Smooth muscle cell (in vitro differentiated cells): Measurements from ENCODE around the gene PDP2. TPM values are rescaled to one million over a fixed set of nuclear protein-coding genes. Genes with fewer than 3 reads are reported as not detected.

ENCODE experiments used
- DNase-seq: peaks from one replicate; lab custom pipeline; 2025; ENCODE audit not compliant: unreplicated experiment; lab: John Stamatoyannopoulos, UW
- H2AFZ ChIP-seq: fragments of 200-600 bp; sonication (generic); 2 replicates; pipeline ENCODE4 v1.6.0; 2016; ENCODE audit warnings: antibody characterized with exemption, low read depth, mild to moderate bottlenecking
- H3F3A ChIP-seq: fragments of 200-600 bp; sonication (generic); 2 replicates; pipeline ENCODE4 v1.6.0; 2017; ENCODE audit warnings: antibody characterized with exemption, low read depth
- H3K27ac ChIP-seq: fragments of 200-600 bp; sonication (generic); 2 replicates; pipeline ENCODE4 v1.5.1; 2016; ENCODE audit warnings: low read depth, mild to moderate bottlenecking
- H3K27me3 ChIP-seq: fragments of 200-600 bp; sonication (generic); 2 replicates; pipeline ENCODE4 v1.6.1; 2016; ENCODE audit warnings: low read depth, mild to moderate bottlenecking
- H3K36me3 ChIP-seq: fragments of 200-600 bp; sonication (generic); 2 replicates; pipeline ENCODE4 v1.5.1; 2016; ENCODE audit warnings: low read depth
- H3K4me1 ChIP-seq: fragments of 200-600 bp; sonication (generic); 2 replicates; pipeline ENCODE4 v1.5.1; 2016; ENCODE audit warnings: low read depth
- H3K4me2 ChIP-seq: fragments of 200-600 bp; sonication (generic); 2 replicates; pipeline ENCODE4 v1.6.0; 2016; ENCODE audit warnings: mild to moderate bottlenecking
- H3K4me3 ChIP-seq: fragments of 200-600 bp; sonication (generic); 2 replicates; pipeline ENCODE4 v1.5.1; 2016; ENCODE audit warnings: mild to moderate bottlenecking
- H3K79me2 ChIP-seq: fragments of 200-600 bp; sonication (generic); 2 replicates; pipeline ENCODE4 v1.6.0; 2016; ENCODE audit warnings: low read depth, mild to moderate bottlenecking
- H3K9ac ChIP-seq: fragments of 200-600 bp; sonication (generic); 2 replicates; pipeline ENCODE4 v1.6.0; 2016; ENCODE audit warnings: low read depth
- H3K9me3 ChIP-seq: fragments of 200-600 bp; sonication (generic); replicated peaks from 2 replicates; pipeline ENCODE4 v1.5.1; 2016; ENCODE audit warnings: low read depth
- H4K20me1 ChIP-seq: fragments of 200-600 bp; sonication (generic); 2 replicates; pipeline ENCODE4 v1.6.0; 2016; ENCODE audit warnings: low read depth
- WGBS: methylation state at CpG from one replicate; pipeline ENCODE4 v1.1.7; 2016; ENCODE audit warnings: low lambda C conversion rate; 5-methylcytosine and 5-hydroxymethylcytosine counted together
- polyA plus RNA-seq: library from polyadenylated mRNA; unstranded; fragments of >200 nt; fragmentation: Nextera tagmentation; extraction: Ambion mirVana; gene quantifications from 2 replicates; pipeline ENCODE4 v1.2.1, GENCODE V29; 2016
- total RNA-seq: library from RNA; depleted of rRNA; stranded (reverse); fragments of >200 nt; gene quantifications from 2 replicates; pipeline ENCODE4 v1.2.3, GENCODE V29; 2014
- TF ChIP-seq, protein P1 (sequence below): fragments of 200-600 bp; sonication (generic); IDR thresholded peaks from 2 replicates; pipeline ENCODE4 v1.5.1; 2017; ENCODE audit warnings: borderline replicate concordance, mild to moderate bottlenecking, antibody characterized with exemption; ENCODE audit not compliant: insufficient read depth, poor library complexity, severe bottlenecking

The PDP2 gene
- total and polyA plus RNA-seq, 2 experiments from 2014 or later, result 1.1 to 5.7 TPM

DNA sequence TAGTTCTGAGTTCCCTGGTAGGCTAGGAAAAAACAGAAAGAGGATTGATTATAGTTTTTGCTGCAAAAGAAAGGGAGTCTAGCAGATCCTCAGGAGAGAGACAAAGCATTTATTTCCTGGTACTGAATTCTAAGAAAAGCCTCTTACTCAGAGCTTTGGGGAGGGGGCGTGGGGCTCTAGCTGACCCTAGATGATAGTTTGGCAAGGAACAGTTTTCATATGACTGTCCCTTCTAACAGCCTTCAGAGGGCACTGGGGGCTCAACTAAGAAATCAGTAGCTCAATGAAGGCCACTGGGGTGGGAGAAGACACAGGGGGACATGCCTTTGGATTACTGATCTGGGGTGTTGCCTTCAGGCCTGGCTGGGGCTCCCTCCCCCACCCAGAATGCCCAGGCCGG, 32.1 kb upstream of the PDP2 start:
- no peak overlapping the region for H3K9ac ChIP-seq
- TF ChIP-seq, protein P1, sequence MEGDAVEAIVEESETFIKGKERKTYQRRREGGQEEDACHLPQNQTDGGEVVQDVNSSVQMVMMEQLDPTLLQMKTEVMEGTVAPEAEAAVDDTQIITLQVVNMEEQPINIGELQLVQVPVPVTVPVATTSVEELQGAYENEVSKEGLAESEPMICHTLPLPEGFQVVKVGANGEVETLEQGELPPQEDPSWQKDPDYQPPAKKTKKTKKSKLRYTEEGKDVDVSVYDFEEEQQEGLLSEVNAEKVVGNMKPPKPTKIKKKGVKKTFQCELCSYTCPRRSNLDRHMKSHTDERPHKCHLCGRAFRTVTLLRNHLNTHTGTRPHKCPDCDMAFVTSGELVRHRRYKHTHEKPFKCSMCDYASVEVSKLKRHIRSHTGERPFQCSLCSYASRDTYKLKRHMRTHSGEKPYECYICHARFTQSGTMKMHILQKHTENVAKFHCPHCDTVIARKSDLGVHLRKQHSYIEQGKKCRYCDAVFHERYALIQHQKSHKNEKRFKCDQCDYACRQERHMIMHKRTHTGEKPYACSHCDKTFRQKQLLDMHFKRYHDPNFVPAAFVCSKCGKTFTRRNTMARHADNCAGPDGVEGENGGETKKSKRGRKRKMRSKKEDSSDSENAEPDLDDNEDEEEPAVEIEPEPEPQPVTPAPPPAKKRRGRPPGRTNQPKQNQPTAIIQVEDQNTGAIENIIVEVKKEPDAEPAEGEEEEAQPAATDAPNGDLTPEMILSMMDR, result no peak
- no peak overlapping the region for H3K4me2 ChIP-seq
- no peaks in the 10 kb centered on the region for H3K36me3 ChIP-seq
- 89% methylated on average over 2 of the region's 2 CpGs for WGBS
- no peaks in the 10 kb centered on the region for H3K9me3 ChIP-seq
- no peaks in the 10 kb centered on the region for H3K79me2 ChIP-seq
- H3K4me1 ChIP-seq, result no peaks in the 10 kb centered on the region
- no peak overlapping the region for H2AFZ ChIP-seq
- no peaks in the 10 kb centered on the region for H3F3A ChIP-seq
- H3K27me3 ChIP-seq, result peaks cover 60% of the 10 kb centered on the region
- no peak overlapping the region for H3K4me3 ChIP-seq
- no peak overlapping the region for H3K27ac ChIP-seq
- no peaks in the 10 kb centered on the region for H4K20me1 ChIP-seq
- DNase-seq, result no peak

DNA sequence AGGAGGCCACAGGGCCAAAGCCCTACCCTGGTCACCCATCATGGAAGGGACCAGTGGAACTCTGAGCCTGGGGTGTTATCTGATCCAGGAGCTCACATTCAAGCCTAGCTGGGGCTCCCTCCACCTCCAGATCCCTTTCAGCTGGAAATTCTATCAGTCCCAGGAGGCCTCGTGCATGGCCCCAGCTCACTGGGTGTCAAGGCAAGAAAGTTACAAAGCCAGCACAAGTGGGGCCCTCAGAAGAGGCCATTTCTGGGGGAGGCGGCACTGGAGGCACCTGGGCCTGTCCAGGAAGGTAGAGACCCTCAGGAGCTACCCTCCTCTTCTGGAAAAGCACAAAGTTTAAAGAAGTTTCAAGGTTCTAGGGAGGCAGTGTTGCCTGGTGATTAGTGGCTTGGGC, 31.3 kb upstream of the PDP2 start:
- no peaks in the 10 kb centered on the region for H4K20me1 ChIP-seq
- H3K27ac ChIP-seq, result no peak overlapping the region
- H3K27me3 ChIP-seq, result peaks cover 54% of the 10 kb centered on the region
- no peaks in the 10 kb centered on the region for H3F3A ChIP-seq
- H3K4me3 ChIP-seq, result no peak overlapping the region
- no peak overlapping the region for H2AFZ ChIP-seq
- no peaks in the 10 kb centered on the region for H3K36me3 ChIP-seq
- no peaks in the 10 kb centered on the region for H3K79me2 ChIP-seq
- H3K4me2 ChIP-seq, result no peak overlapping the region
- H3K4me1 ChIP-seq, result no peaks in the 10 kb centered on the region
- no peak for DNase-seq
- TF ChIP-seq, protein P1, result no peak
- 86% methylated on average over 2 of the region's 2 CpGs for WGBS
- H3K9ac ChIP-seq, result no peak overlapping the region
- no peaks in the 10 kb centered on the region for H3K9me3 ChIP-seq

DNA sequence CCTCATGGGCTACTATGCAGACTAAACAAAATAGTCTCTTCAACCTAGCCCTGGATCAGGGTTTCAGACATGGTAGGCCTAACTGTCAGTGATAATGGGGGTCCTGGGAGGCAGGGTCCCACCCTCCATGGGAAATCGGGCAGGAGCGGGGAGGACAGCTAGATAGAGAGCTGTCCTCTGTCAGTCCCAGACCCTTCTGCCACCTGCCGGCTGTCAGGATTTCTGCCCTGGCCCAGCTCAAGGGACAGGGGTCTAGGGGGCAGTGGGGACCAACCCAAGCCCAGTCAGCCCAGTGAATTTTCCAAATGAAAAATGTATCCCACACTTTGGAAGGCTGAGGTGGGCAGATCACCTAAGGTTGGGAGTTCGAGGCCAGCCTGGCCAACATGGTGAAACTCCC, 30.8 kb upstream of the PDP2 start:
- Histone ChIP-seq H3K9me3 (no peaks in the 10 kb centered on the region), H3K27me3 (peaks cover 49% of the 10 kb centered on the region), H2AFZ (no peak overlapping the region), H3K9ac (no peak overlapping the region), H3K4me1 (no peaks in the 10 kb centered on the region), H4K20me1 (no peaks in the 10 kb centered on the region), H3K36me3 (no peaks in the 10 kb centered on the region), H3K4me2 (no peak overlapping the region), H3K27ac (no peak overlapping the region), H3K79me2 (no peaks in the 10 kb centered on the region), H3F3A (no peaks in the 10 kb centered on the region), H3K4me3 (no peak overlapping the region)
- DNase-seq, result no peak
- TF ChIP-seq, protein P1, result no peak
- 85% methylated on average over 4 of the region's 4 CpGs for WGBS

DNA sequence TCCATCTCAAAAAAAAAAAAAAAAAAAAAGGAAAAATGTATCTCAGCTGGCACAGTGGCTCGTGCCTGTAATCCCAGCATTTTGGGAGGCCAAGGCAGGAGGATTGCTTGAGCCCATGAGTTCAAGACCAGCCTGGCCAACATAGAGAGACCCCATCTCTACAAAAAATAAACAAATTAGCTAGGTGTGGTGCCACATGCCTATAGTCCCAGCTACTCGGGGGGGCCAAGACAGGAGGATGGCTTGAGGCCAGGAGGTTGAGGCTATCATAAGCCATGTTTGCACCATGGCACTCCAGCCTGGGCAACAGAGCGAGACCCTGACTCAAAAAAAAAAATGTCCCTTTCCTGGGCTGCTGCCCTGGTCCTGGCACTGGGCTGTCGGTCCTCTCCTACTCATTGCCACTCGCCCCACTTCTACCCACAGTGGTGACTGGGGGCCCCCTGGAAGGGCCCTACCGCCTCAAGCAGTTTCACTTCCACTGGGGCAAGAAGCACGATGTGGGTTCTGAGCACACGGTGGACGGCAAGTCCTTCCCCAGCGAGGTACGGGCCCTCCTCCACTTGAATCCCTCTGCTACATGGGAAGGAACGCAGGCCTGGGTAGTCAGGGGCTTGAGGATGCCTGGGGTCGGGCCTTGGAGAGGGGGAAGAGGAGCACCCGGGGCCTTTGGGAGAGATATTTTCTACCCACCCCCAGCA, 30.1 kb upstream of the PDP2 start:
- TF ChIP-seq, protein P1, result no peak
- H3K79me2 ChIP-seq, result no peaks in the 10 kb centered on the region
- no peaks in the 10 kb centered on the region for H3K36me3 ChIP-seq
- H3K9me3 ChIP-seq, result no peaks in the 10 kb centered on the region
- H2AFZ ChIP-seq, result no peak overlapping the region
- H3K27ac ChIP-seq, result no peak overlapping the region
- H3K27me3 ChIP-seq, result peaks cover 42% of the 10 kb centered on the region
- H3K4me3 ChIP-seq, result no peak overlapping the region
- DNase-seq, result no peak
- 92% methylated on average over 14 of the region's 14 CpGs for WGBS
- no peak overlapping the region for H3K9ac ChIP-seq
- H3K4me1 ChIP-seq, result no peaks in the 10 kb centered on the region
- H4K20me1 ChIP-seq, result no peaks in the 10 kb centered on the region
- no peak overlapping the region for H3K4me2 ChIP-seq
- no peaks in the 10 kb centered on the region for H3F3A ChIP-seq
